Left lobe of liver (tissue), 2 donors: Measurements from ENCODE around the gene TAOK1. TPM values are rescaled to one million over a fixed set of nuclear protein-coding genes. Genes with fewer than 3 reads are reported as not detected.
"Not testable (repeated sequence)": the region's sequence is repeated elsewhere in the genome, so short reads cannot be mapped to it uniquely, and the experiment has no call there.

Experiments
- ATAC-seq: fragments of 200-7000 bp; cut with Tn5 transposase; one replicate; pipeline ENCODE4 v1.9.1; 2020; ENCODE audit warnings: mild to moderate bottlenecking, moderate library complexity
- DNase-seq: peaks from one replicate; pipeline ENCODE4 v3.0.0-alpha.2; 2020; ENCODE audit warnings: low spot score
- total RNA-seq: library from RNA; stranded (reverse); gene quantifications from one replicate; pipeline ENCODE4 v1.2.1, GENCODE V29; 2021
- donor health status: DM: no; HTN: no; CAD: no; lungs with moderate emphysema.
- donor health status: DM: no; HTN: yes; CAD: no.

TAOK1 gene
- total RNA-seq, result 20.9 TPM

GRCh38 chr17:29389982-29390850 lies at the start of gene TAOK1:
TSS of gene TAOK1 (plus strand) at chr17:29390363. CDS start at chr17:29451549, 61,186 bp downstream.
- ATAC-seq (peak; percentile 96), DNase-seq (peak; percentile 99)

DNA sequence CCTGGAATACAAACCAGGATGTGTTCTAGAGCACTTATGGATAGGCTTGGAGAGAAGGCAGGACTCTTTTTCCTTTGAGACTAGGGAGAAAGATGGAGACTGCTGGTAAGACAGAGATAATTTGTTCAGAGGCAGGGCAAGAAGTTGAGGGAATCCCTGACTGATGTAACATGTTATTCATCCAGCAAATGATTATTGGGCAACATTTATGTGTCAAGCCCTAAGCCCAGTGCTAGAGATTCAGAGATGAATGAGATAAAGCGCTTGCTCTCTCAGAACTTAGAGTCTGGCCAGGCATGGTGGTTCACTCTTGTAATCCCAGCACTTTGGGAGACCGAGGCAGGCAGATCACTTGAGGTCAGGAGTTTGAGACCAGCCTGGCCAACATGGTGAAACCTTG lies 48.4 kb upstream of the TAOK1 start:
- ATAC-seq (no peak), DNase-seq (no peak)

- DNase-seq (no peak), ATAC-seq (no peak)
Measured at GRCh38 chr17:29342158-29342765, 47.9 kb upstream of the TAOK1 start.

DNA sequence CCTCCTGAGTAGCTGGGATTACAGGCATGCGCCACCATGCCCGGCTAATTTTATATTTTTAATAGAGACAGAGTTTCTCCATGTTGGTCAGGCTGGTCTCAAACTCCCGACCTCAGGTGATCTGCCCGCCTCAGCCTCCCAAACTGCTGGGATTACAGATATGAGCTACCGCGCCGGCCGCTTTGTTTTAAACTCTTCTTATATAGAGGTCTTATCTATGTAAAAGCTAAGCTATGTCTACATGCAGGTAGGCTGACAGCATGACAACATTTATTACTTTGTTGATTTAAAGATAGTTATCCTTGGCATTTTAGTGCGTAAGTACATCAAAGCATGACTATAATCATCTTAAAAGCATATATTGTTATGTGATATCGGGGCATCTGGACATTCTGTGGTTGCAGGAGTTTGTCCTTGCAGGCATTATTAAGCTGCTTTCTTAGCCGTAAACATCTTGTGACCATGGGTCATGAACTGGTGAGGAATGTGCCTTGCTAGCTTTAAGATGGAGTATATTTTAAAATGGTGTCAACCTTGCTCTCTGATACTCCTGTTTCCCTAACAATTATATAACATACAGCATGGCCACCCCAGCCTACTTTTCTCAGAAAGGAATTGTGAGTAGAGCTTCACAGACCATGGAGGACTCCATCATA lies 45.8 kb upstream of the TAOK1 start:
- DNase-seq (no peak), ATAC-seq (no peak)

DNA sequence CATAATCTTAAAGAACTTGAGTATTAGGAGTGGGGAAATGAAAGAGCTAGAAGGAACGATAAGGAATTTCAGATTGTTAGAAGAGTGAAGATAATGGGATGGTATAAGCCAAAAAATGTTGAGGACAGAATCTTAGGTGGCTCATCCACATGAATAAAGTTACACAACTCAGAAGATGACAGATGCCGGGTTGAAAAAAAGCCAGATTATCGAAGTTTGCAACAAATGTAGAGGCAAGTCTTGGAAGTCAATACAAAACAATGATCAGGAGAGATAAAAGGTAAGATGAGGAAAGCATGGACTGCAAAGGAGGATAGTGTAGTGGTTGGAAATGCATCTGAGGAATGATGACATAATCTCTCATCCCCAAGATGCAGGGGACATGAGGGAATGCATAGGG lies 45.1 kb upstream of the TAOK1 start:
- DNase-seq (no peak), ATAC-seq (no peak)

DNA sequence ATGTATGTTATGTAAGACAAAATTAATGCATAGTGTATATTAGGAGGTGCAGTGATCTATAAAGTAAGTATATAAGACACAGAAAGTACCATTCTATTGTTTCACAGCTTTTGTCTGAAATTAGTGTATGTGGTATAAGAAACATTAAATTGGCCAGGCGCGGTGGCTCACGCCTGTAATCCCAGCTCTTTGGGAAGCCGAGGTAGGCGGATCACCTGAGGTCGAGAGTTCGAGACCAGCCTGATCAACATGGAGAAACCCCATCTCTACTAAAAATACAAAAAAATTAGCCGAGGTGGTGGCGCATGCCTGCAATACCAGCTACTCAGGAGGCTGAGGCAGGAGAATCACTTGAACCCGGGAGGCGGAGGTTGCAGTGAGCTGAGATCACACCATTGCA lies 44.7 kb upstream of the TAOK1 start:
- ATAC-seq, result not testable (repeated sequence)

DNA sequence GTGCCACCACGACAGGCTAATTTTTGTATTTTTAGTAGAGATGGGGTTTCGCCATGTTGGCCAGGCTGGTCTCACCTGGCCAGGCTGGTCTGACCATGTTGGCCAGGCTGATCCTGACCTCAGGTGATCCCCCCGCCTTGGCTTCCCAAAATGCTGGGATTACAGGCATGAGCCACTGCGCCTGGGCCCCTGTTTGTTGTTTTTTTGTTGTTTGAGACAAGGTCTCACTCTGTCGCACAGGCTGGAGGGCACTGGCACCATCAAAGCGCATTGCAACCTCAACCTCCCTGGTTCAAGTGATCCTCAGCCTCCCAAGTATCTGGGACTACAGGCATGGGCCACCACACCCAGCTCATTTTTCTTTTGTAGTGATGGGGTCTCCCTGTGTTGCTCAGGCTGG lies 43.7 kb upstream of the TAOK1 start:
- ATAC-seq (no peak), DNase-seq (no peak)

More for the DNA sequence above, 44.7 kb upstream of the TAOK1 start:
- not testable (repeated sequence) for DNase-seq

- DNase-seq, result no peak
- no peak for ATAC-seq
Measured at GRCh38 chr17:29347831-29348629, 42.1 kb upstream of the TAOK1 start.

GRCh38 chr17:29349409-29349808 lies 40.8 kb upstream of the TAOK1 start:
- DNase-seq (no peak), ATAC-seq (no peak)

GRCh38 chr17:29352146-29352545 lies 38.0 kb upstream of the TAOK1 start:
- ATAC-seq, result no peak

GRCh38 chr17:29357232-29357631 lies 32.9 kb upstream of the TAOK1 start:
- DNase-seq, result no peak
- ATAC-seq, result no peak

More at GRCh38 chr17:29352146-29352545, 38.0 kb upstream of the TAOK1 start:
- DNase-seq, result no peak

DNA sequence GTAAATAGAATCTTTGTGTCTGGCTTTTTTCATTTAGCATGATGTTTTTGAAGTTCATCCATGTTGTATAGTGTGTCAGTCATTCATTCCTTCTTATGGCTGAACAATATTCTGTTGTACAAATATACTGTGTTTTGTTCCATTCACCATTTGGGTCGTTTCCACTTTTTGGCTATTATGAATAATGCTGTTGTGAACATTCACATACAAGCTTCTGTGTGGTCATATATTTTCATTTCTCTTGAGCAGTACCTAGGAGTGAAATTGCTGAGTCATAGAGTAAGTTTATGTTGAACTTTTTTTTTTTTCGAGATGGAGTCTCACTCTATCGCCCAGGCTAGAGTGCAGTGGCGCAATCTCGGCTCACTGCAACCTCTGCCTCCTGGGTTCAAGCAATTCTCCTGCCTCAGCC lies 32.3 kb upstream of the TAOK1 start:
- DNase-seq, result no peak
- no peak for ATAC-seq

GRCh38 chr17:29358416-29358815 lies 31.7 kb upstream of the TAOK1 start:
- no peak for ATAC-seq
- DNase-seq, result no peak

GRCh38 chr17:29359777-29360176 lies 30.4 kb upstream of the TAOK1 start:
- ATAC-seq, result no peak
- no peak for DNase-seq

- ATAC-seq, result peak; percentile 50
Measured at GRCh38 chr17:29363716-29364115, 26.4 kb upstream of the TAOK1 start.

GRCh38 chr17:29364691-29365090 lies 25.5 kb upstream of the TAOK1 start:
- DNase-seq (peak; percentile 14), ATAC-seq (no peak)

More at GRCh38 chr17:29363716-29364115, 26.4 kb upstream of the TAOK1 start:
- peak; percentile 27 for DNase-seq

- ATAC-seq, result no peak
Measured at GRCh38 chr17:29368161-29368560, 22.0 kb upstream of the TAOK1 start.

GRCh38 chr17:29368926-29369325 lies 21.2 kb upstream of the TAOK1 start:
- no peak for ATAC-seq
- DNase-seq, result peak; percentile 36

More at GRCh38 chr17:29368161-29368560, 22.0 kb upstream of the TAOK1 start:
- no peak for DNase-seq

DNA sequence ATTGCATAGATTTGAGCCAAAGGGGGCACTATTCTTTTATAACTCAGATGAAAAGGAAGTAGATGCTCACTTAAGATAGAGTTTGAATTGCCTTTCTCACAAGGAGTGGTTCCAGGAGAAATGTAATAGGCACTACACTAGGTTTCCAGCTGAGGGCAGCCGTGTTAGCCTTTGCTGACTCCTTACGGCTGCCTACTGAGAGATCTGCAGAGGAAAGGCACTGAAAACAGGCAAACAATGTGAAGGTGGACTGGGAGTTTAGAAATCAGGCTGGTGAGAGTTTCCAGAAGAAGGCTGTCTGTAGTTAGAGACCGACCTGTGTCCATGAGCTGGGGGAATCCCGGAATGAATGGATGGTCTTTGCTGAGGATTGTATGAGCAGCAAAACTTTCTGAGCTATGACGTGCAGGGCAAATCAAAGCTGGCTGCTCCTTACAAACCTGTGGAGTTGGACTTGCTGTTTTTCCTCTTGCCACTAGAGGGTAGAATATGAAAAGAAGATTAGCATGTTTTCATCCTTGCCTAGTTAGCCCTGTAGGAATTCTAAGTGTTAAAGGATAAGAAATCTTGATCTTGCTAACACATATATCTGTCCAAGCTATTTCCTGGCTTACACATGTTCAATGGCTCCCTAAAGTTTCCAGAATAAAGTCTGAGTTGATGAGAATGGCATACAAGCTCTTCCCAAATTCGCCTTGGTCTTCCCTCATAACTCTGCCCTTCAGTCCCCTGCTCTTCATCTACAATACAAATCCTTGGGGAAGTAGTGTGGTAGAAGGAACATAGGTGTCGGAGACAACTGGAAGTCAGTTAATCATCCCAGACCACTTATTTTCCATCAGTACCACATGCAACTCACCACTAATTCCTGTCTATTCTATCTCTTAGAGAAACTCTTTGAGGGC lies 20.1 kb upstream of the TAOK1 start:
- peak; percentile 98 for ATAC-seq
- peak; percentile 51 for DNase-seq
